Measurements from ENCODE around the gene NLRP9.
A peak's percentile ranks its signal among the peaks of the same experiment; 100 is the strongest.

The NLRP9 gene

GRCh38 chr19:55687281-55688201 is 50.7 kb downstream of the NLRP9 start:
- DNase-seq (ENCODE audit: low spot score) = no peak

DNA sequence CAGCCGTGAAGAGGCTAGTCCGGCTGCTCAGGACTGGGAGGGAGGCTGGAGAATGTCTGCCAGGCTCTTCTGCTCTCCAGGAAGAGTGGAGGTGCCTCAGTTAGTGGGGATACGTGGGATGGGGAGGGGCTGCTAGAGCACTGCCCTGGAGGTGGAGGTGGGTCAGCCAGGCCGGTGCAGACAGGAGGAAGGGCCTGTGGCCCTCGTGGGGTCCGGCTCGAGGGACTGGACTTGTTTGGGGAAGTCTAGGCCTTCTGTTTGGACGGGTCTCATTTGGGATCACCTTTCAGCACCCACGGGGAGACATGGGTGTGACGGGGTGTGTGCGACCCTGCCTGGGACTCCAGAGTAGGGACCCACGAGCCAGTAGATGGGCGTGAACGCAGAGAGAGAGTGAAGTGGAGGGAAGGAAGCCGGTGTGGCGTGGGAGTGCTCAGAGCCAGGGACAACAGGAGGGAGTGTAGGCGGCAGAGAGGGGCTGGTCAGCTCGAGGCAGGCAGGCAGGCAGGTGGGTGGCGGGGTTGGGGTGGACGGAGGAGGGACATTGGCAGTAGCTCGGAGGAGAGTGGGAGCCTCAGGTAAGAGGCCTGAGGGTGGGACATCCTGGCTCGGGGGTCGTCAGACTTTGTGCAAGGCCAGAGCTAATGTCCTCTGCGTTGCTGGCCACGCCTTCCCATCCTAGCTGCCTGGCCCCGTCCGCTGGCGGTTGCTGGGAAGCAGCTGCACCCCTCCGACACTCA is 51.7 kb downstream of the NLRP9 start:
- no peak for DNase-seq (ENCODE audit: low spot score)

DNA sequence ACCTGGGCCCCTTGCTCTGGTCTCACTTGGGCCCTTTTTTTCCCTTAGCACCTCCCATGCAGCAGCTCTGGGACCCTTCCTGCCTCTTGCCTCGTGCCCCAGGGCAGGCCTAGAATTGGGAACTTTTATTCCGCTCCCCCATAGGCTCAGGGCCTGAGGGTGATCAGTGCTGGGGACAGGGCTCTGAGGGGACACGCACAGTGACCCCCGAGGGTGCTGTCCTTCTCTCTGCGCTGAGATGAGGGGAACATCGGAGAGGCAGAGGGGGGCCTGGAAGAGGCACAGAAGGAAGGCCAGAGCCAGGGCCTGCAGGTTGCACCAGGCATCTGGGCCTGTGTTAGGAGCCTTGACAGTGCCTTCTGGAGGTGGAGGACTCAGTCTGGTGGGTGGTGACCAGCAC is 52.4 kb downstream of the NLRP9 start:
- no peak for DNase-seq (ENCODE audit: low spot score)

DNA sequence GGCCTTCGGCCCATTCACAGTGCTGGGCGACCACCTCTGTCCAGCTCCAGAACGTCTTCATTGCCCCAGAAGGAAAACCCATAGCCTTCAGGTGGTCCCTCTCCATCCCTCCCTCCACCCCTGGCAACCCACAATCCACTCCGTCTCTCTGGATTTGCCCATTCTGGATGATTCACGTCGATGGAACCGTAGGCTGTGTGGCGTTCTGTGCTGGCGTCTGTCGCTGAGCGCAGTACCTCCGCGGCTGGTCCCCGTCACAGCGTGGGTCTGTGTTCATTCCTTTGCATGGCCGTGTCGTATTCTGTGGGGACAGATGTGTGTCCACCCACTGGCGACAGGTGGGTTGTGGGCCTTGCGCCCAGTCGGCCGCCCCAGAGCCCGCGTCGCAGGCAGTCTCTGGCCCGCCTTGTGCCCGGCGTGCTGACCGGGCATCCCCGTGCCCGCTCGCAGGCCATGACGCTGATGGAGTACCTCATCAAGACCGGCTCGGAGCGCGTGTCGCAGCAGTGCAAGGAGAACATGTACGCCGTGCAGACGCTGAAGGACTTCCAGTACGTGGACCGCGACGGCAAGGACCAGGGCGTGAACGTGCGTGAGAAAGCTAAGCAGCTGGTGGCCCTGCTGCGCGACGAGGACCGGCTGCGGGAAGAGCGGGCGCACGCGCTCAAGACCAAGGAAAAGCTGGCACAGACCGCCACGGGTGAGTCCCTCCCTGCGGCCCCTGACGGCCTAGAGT is 53.1 kb downstream of the NLRP9 start:
- DNase-seq (ENCODE audit: low spot score) = no peak

DNA sequence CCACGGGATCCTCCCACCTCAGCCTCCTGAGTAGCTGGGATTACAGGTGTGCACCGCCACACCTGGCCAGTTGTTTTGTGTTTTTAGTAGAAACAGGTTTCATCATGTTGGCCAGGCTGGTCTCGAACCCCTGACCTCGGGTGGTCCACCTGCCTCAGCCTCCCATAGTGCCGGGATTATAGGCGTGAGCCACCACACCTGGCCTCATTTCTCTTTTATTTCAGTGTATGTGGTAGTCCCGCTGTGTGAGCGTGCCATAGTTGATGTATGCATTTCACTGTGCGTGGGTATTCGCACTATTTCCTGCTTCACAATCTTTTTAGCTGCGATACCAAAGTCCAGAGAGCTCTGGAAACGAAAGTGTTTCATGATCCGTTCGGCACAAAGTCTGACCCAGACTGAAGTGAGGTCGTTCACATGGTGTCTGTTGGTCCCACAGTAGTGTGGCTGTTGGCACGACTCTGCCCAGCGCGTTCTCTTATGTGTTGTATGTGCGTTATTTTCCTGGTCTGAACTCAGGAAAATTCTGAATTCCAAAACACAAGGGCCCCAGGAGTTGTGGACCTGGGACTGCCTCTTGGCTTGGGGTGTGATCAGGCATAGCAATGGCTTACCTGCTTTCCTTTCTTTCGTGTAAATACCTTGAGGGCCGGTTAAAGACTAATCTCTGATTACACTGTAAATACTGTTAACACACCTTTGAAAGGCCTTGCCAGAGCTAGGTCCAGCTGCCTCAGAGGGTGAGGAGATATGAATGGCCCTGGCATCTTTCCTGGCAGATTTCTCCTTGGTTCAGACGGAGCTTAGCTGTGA is 54.5 kb downstream of the NLRP9 start:
- no peak for DNase-seq (ENCODE audit: low spot score)

DNA sequence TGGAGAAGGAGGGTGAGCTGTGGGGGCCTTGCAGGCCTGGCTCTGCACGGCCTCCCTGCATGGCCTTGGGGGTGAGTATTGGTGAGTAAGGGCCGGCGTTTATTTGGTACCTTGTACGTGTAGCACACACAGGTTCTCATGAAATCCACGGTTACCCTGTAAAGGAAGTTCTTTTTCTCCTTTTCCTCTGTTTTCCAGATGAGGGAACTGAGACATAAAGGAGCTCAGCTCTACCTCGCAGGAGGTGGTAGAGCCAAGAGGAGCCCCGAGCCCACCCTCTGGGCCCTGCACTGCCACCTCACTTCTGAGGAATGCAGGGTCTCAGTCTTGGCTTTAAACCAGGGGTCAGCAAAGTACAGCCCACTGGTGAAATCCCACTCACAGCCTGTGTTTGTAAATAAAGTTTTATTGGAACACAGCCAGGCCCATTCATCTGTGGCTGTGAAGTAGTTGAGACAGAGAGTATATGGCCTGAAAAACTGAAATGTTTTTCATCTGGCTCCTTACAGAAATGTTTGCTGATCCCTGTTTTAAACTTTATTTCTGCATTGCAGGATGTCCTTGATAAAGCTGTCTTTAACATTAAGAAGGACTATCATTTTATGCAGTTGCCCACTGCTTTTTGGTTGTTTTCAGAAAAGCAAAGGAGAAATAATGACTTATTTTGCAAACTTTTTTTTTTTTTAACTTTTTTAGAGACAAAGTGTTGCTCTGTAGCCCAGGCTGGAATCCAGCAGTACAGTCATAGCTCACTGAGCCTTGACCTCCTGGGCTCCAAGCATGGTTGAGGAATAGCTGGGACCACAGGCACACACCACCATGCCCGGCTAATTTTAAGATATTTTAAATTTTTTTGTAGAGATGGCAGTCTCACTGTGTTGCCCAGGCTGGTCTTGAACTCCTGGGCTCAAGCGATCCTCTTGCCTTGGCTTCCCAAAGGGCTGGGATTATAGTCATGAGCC is 56.8 kb downstream of the NLRP9 start:
- no peak for DNase-seq (ENCODE audit: low spot score)

DNA sequence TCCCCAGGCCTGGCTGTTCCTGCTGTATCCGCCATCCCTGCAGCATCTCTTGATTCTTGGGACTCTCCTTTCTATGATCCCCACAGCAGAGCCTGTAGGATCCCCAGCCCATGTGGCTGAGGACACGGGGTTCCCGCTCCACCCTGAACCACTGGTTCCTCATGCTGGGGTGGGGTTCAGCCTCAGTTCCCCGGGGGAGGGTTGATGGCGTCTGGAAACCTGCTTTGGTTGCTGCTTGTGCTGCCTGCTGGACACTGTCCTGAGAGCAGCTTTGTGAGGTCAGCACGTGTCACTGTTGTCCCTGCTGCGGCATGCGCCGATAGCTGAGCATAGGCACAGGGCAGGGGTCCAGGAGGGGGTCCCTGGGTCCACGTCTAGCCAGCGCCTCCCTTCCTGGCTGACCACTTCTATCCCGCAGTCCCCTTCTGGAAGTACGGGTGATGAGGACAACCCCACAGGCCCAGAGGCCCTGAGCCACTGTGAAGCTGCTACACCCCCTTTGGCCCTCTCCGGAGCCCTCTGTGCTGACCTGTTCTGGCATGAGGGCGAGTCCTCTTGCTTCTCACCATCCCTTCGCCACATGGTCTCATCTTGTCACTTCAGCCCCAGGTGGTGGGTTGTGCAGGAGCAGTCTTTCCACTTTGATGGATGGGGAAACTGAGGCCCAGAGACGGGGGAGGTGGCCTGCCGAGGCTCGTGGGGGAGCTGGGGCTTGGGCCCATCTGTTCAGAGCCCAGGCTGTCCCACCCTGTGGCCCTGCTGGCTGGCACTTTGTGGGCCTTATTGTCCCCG is 57.7 kb downstream of the NLRP9 start:
- DNase-seq (ENCODE audit: low spot score) = no peak

- DNase-seq (ENCODE audit: low spot score) = no peak
These were observed 58.6 kb downstream of the NLRP9 start for GRCh38 chr19:55679343-55680257.

DNA sequence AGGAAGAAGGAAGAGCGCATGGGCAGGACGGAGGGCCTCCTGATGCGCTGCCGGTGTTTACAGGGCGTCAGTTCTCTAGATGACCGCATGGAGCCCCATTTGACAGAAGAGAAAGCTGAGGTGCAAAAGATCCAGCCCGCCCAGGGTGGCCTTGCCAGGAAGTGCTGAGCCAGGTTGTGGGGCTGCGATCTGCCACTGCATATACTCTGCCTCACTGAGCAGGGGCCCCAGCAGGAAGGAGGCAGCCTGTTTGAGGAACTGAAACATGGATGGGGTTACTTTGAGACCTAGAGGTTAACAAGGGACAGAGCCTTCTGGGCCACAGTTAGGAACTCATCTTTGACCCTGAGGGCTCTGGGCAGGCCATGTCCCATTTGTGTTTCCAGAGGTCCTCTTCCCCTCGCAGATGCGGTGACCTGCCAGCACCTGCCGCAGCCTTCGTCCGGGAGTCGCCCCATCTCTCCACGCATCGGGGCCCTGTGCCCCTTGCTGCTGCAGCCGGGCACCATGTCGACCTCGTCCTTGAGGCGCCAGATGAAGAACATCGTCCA is 60.0 kb downstream of the NLRP9 start:
- no peak for DNase-seq (ENCODE audit: low spot score)

DNA sequence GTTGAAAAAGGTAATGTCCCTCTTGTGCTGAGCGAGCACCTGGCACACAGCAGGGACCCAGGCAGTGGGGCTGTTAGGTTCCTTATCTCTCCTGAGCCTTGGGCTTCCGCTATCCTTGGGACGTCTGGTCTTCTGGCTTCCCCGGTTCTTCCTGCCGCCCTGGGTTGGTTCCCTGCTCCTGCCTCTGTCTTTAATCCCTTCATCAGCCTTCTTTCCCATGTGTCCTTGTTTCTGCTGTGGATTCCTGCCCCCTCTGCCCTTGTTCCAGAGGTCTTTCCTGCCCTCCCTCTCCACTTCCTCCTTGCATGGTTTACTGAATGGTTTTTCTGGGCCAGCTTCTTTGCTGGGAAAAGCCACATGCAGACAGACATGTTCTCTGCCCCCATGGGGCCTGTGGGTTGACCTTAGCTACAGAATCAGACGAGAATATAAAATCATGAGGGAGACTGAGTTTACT is 60.6 kb downstream of the NLRP9 start:
- no peak for DNase-seq (ENCODE audit: low spot score)

- DNase-seq (ENCODE audit: low spot score) = no peak
These were observed 61.2 kb downstream of the NLRP9 start for GRCh38 chr19:55676889-55677505.

GRCh38 chr19:55676383-55676782 is 61.8 kb downstream of the NLRP9 start:
- DNase-seq (ENCODE audit: low spot score) = no peak

DNA sequence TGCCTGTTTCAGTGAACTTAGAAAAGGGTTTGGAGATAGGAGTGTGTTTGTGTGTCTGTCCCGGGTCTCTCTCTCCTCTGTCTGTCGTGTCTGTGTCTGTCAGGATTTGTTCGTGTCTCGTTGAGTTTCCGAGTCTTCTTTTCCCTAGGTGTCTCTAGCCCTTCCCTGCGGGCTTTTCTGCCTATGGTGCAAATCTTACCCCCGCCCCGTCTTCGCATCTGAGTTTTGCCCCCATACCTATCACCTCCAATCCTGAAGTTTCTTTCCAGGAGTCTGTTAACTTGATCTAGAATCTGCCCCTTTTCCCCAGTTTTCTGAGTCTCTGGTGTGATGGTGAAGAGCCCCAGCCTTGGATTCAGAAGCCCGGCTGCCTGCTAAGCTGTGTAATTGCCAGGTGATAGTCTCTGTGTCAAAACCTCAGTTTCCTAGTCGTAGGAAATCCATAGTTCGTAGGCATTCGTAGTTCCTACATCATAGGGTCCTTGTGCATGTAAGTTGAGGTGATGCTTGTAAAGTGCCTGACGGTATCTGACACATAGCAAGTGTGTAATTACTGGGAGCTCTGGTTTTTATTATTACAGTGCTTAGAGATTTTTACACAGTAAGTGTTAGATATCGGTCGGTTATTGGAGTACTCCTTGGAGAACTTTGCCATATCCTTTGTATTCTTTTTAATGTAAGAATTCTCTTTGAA is 62.4 kb downstream of the NLRP9 start:
- no peak for DNase-seq (ENCODE audit: low spot score)

DNA sequence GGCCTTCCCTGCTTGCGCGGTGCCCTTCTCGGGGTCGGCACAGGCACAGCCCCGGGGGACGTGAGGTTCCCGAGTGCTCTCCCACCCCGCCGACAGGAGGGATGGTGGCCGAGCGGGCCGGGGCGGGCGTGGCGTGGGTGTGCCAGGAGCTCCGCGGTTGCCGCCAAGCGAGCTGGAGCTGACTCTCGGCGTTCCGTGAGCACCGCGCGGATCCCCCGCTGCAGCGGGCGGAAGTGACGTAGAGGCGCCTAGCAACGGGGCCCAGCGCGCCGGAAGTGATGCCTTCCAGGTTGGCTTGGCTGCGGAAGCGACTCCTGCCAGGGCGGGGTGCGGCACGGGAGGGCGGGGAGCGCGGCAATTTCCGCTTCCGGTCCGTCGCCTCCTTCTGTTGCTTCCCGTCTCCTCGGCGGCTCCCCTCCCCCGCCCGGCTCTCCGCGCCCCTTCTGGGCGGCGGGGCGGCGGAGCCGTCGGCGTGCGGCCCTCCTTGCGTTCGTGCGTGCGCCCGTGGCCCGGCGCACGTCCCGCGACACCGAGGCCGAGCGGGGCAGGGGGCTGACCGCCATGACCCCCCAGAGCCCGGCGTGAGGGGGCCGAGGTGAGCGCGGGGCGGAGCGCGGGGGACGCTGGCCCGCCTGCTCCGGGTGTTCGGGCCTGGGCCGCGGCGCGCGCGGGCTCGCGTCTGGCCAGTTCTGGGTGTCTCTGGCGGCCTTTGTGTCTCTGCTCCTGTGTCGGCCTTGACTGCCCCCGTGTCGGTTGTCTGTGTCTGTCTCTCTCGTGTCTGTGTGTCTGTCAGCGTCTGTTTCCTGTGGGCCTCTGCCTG is 63.2 kb downstream of the NLRP9 start, which contains the start of gene EPN1:
TSS of gene EPN1 (plus strand) at position 386 of the 820 bp plus-strand sequence. CDS start 3,402 bp downstream, outside the sequence.
- DNase-seq (ENCODE audit: low spot score) = peak; percentile 98

GRCh38 chr19:55674459-55674840 is 63.8 kb downstream of the NLRP9 start:
- no peak for DNase-seq (ENCODE audit: low spot score)

DNA sequence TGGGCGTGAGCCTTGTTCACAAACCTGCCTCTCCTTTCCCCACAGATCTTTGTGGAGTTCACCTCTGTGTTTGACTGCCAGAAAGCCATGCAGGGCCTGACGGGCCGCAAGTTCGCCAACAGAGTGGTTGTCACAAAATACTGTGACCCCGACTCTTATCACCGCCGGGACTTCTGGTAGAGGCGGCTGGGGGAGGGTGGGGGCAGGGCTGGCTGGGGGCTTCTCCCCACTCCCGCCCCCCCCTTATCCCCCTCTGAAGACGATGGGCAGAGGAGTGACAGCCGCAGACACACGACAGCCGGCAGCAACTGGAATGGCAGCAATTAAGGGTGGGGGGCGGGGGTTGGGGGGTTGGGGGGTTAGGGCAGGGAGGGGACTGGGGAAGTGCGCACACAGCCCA is 64.3 kb downstream of the NLRP9 start:
- no peak for DNase-seq (ENCODE audit: low spot score)

Data from left forelimb (tissue), 1 donor.